B cell (primary cell): ENCODE data around the gene TMEM130. TPM values are rescaled to one million over a fixed set of nuclear protein-coding genes. Genes with fewer than 3 reads are reported as not detected.

Experiments used
- ATAC-seq: fragments of 200-7000 bp; cut with Tn5 transposase; one replicate; pipeline ENCODE4 v1.10.0; 2021; ENCODE audit warnings: low read depth, mild to moderate bottlenecking, moderate number of reproducible peaks, moderate library complexity
- CTCF ChIA-PET: fragments of 350-600 bp; sonication (Branson Sonifier 250); formaldehyde crosslinking; loops from one replicate; lab custom pipeline; 2021; ENCODE audit warnings: antibody characterized with exemption, inconsistent platforms; lab: Charles Lee
- POLR2A ChIA-PET: fragments of 350-600 bp; sonication (Branson Sonifier 250); formaldehyde crosslinking; loops from one replicate; lab custom pipeline; 2021; ENCODE audit warnings: antibody characterized with exemption; lab: Charles Lee
- DNase-seq: peaks from one replicate; pipeline ENCODE4 v3.0.0; 2013
- H2AFZ ChIP-seq: 2 replicates; pipeline ENCODE4 v1.6.1; 2012; ENCODE audit warnings: mild to moderate bottlenecking, low read depth, low read length; ENCODE audit not compliant: insufficient read depth, poor library complexity, severe bottlenecking
- H3K27ac ChIP-seq, 2 donors: 1 replicate in 1 of 2; 2 replicates in 1 of 2; pipeline ENCODE4 v1.5.1; 2012 to 2013; ENCODE audit warnings: low read length in 2 of 2, mild to moderate bottlenecking in 2 of 2, moderate library complexity in 1 of 2
- H3K27me3 ChIP-seq, 4 experiments: fragments of 200-600 bp in 1 of 4; sonication (generic) in 1 of 4; replicated peaks in 1 of 4; 1 replicate in 2 of 4; 2 replicates in 2 of 4; pipeline versions ENCODE4 v1.6.1 to v1.7.0; 2013 to 2016; ENCODE audit warnings: low read length in 3 of 4, mild to moderate bottlenecking in 2 of 4, mixed read lengths in 1 of 4, moderate library complexity in 1 of 4; ENCODE audit not compliant: insufficient read depth in 4 of 4, control insufficient read depth in 3 of 4; ENCODE audit errors: control extremely low read depth in 1 of 4
- H3K36me3 ChIP-seq, 2 experiments: replicated peaks in 1 of 2; 1 replicate in 1 of 2; 2 replicates in 1 of 2; pipeline versions ENCODE4 v1.6.1 to v1.7.1; 2013; ENCODE audit warnings: low read length in 1 of 2; ENCODE audit not compliant: insufficient read depth in 2 of 2, control insufficient read depth in 1 of 2; ENCODE audit errors: control extremely low read depth in 1 of 2, extremely low read depth in 1 of 2
- H3K4me1 ChIP-seq, 2 donors: fragments of 200-600 bp in 1 of 2; sonication (generic) in 1 of 2; 1 replicate in 1 of 2; 2 replicates in 1 of 2; pipeline versions ENCODE4 v1.5.1 to v1.6.1; 2013 to 2017; ENCODE audit warnings: low read length in 2 of 2; ENCODE audit not compliant: control insufficient read depth in 2 of 2, insufficient read depth in 2 of 2
- H3K4me2 ChIP-seq: replicated peaks from 2 replicates; pipeline ENCODE3; 2012; ENCODE audit warnings: mild to moderate bottlenecking, low read depth, low read length; ENCODE audit not compliant: poor library complexity, severe bottlenecking
- H3K4me3 ChIP-seq, 5 experiments: fragments of 200-600 bp in 1 of 5; sonication (generic) in 1 of 5; 1 replicate in 3 of 5; 2 replicates in 2 of 5; pipeline versions ENCODE4 v1.5.1 to v1.7.0; 2011 to 2016; ENCODE audit warnings: low read length in 4 of 5, mild to moderate bottlenecking in 4 of 5, low read depth in 2 of 5, control low read depth in 1 of 5, moderate library complexity in 1 of 5; ENCODE audit not compliant: insufficient read depth in 1 of 5; ENCODE audit errors: control extremely low read depth in 1 of 5, extremely low read depth in 1 of 5
- H3K79me2 ChIP-seq: fragments of 200-600 bp; sonication (generic); one replicate; pipeline ENCODE4 v1.6.0; 2016; ENCODE audit warnings: low read length; ENCODE audit not compliant: control insufficient read depth, insufficient read depth
- H3K9ac ChIP-seq: fragments of 200-600 bp; sonication (generic); 2 replicates; pipeline ENCODE4 v1.6.1; 2017; ENCODE audit warnings: mild to moderate bottlenecking, low read length, moderate library complexity
- H3K9me3 ChIP-seq, 3 donors: one replicate each; pipeline versions ENCODE4 v1.6.1 to v1.7.1; 2013; ENCODE audit warnings: low read length in 2 of 3; ENCODE audit not compliant: control insufficient read depth in 2 of 3, insufficient read depth in 1 of 3; ENCODE audit errors: control extremely low read depth in 1 of 3
- H4K20me1 ChIP-seq: 2 replicates; pipeline ENCODE4 v1.6.0; 2012; ENCODE audit warnings: mild to moderate bottlenecking, low read length; ENCODE audit not compliant: insufficient read depth, control insufficient read depth, poor library complexity, severe bottlenecking
- H3K27ac Mint-ChIP-seq: one replicate; pipeline ENCODE4 v1.8.0; 2021; ENCODE audit warnings: mixed read lengths
- H3K27me3 Mint-ChIP-seq: one replicate; pipeline ENCODE4 v1.8.0; 2021; ENCODE audit warnings: mixed read lengths
- H3K4me1 Mint-ChIP-seq: one replicate; pipeline ENCODE4 v1.8.0; 2021; ENCODE audit warnings: mixed read lengths
- H3K4me3 Mint-ChIP-seq: one replicate; pipeline ENCODE4 v1.8.0; 2021; ENCODE audit warnings: mixed read lengths
- H3K9me3 Mint-ChIP-seq: one replicate; pipeline ENCODE4 v1.8.0; 2022; ENCODE audit warnings: mixed read lengths; ENCODE audit not compliant: insufficient read depth
- EZH2 ChIP-seq: IDR thresholded peaks from 2 replicates; pipeline ENCODE4 v1.6.1; 2012; ENCODE audit warnings: borderline replicate concordance, low read depth, mild to moderate bottlenecking, moderate library complexity, low read length; ENCODE audit not compliant: insufficient read depth, poor library complexity, severe bottlenecking
- WGBS: methylation state at CpG from one replicate; pipeline ENCODE4 v1.1.5; 2013; ENCODE audit warnings: missing lambda C conversion rate; ENCODE audit not compliant: insufficient coverage; 5-methylcytosine and 5-hydroxymethylcytosine counted together
- intact Hi-C: fragments of 100-400 bp; cut with micrococcal nuclease; formaldehyde crosslinking; loops from one replicate; pipeline ENCODE4 v1.10.0; 2022
- polyA plus RNA-seq: library from polyadenylated mRNA; depleted of rRNA; stranded (reverse); fragments of >200 nt; gene quantifications from 2 replicates; pipeline ENCODE4 v1.2.3, GENCODE V29; 2012
- total RNA-seq, 2 donors: library from RNA; stranded (reverse); fragments of 120-200 nt in 1 of 2; gene quantifications; 1 replicate in 1 of 2; 2 replicates in 1 of 2; pipeline versions ENCODE4 v1.2.3 to v1.2.4, GENCODE V29; 2013 to 2022
- TF ChIP-seq, protein P1 (sequence below): fragments of 200-600 bp; IDR thresholded peaks from one replicate; pipeline ENCODE4 v1.8.0; 2022; ENCODE audit warnings: antibody characterized with exemption, mild to moderate bottlenecking

TMEM130 gene
- total and polyA plus RNA-seq, 2 donors (not counting 1 experiment from before 2014, with no cell fraction given): 0.20 TPM; not detected in 1

DNA sequence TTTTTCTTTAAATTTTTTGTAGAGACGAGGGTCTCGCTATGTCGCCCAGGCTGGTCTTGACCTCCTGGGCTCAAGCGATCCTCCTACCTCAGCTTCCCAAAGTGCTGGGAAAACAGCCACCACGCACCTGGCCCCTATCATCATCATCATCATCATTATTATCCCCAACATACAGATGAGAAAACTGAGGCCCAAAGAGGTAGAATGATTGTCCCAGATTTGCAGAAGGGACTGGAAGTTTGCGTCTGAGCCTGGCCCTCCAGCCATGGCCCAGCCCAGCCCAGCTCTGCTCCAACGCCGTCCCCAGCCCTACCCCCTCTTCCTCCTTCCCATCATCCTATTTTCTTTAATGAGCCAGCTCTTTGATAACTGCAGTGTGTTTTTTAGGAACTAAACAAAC lies 34.9 kb downstream of the TMEM130 start:
- DNase-seq (no peak), ATAC-seq (no peak)
- H3K9me3 ChIP-seq: peaks cover 0 to 5% (median 0%) of the 10 kb centered on the region in 3 donors
- H3K9ac ChIP-seq: no peak overlapping the region
- Mint-ChIP-seq H3K27ac (no peak overlapping the region), H3K4me3 (no peak overlapping the region), H3K9me3 (no peaks in the 10 kb centered on the region), H3K4me1 (no peaks in the 10 kb centered on the region), H3K27me3 (peaks cover 24% of the 10 kb centered on the region)
- H3K27me3 ChIP-seq: peaks cover 0 to 3% (median 0%) of the 10 kb centered on the region in 4 experiments
- H3K36me3 ChIP-seq: no peaks in the 10 kb centered on the region
- no peaks in the 10 kb centered on the region for H4K20me1 ChIP-seq
- ChIA-PET POLR2A (no interaction called here), CTCF (interaction anchor here (1.0 to 1.9 kb wide), 3 partner anchors 12 to 402 kb away, joined by 3 to 5 read pairs (median 4); no protein-coding TSS in a partner anchor)
- H3K27ac ChIP-seq: no peak overlapping the region
- TF ChIP-seq EZH2: no peak
- TF ChIP-seq, protein P1, sequence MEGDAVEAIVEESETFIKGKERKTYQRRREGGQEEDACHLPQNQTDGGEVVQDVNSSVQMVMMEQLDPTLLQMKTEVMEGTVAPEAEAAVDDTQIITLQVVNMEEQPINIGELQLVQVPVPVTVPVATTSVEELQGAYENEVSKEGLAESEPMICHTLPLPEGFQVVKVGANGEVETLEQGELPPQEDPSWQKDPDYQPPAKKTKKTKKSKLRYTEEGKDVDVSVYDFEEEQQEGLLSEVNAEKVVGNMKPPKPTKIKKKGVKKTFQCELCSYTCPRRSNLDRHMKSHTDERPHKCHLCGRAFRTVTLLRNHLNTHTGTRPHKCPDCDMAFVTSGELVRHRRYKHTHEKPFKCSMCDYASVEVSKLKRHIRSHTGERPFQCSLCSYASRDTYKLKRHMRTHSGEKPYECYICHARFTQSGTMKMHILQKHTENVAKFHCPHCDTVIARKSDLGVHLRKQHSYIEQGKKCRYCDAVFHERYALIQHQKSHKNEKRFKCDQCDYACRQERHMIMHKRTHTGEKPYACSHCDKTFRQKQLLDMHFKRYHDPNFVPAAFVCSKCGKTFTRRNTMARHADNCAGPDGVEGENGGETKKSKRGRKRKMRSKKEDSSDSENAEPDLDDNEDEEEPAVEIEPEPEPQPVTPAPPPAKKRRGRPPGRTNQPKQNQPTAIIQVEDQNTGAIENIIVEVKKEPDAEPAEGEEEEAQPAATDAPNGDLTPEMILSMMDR: no peak
- H3K79me2 ChIP-seq: no peaks in the 10 kb centered on the region
- 84% methylated on average over 6 of the region's 8 CpGs for WGBS
- no peak overlapping the region for H3K4me2 ChIP-seq
- no peaks in the 10 kb centered on the region for H3K4me1 ChIP-seq
- intact Hi-C loops: no loop called here
- no peak overlapping the region for H3K4me3 ChIP-seq
- H2AFZ ChIP-seq: no peak overlapping the region

DNA sequence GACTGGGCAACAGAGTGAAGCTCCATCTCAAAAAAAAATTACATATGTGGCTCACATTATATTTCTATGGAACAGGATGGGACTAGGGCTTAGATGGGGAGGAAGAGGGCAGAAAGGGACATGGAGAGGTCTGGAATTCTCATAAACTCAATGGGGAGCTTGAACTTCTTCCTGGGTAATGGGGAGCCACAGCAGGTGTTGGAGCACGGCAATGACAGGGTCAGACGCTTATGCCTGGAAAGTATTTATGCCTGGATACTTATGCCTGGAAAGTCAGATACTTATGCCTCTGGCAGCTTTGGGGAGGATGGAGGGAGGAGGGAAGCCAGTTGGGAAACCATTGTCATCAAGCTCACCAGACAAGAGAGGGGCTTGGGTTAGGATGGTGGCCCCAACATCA lies 36.8 kb downstream of the TMEM130 start:
- H2AFZ ChIP-seq: no peak overlapping the region
- H3K9me3 ChIP-seq: peaks cover 0 to 5% (median 0%) of the 10 kb centered on the region in 3 donors
- H3K4me3 Mint-ChIP-seq: no peak overlapping the region
- intact Hi-C loops: no loop called here
- POLR2A ChIA-PET: no interaction called here
- H3K27ac ChIP-seq: no peak overlapping the region
- no peaks in the 10 kb centered on the region for H3K79me2 ChIP-seq
- no peak for DNase-seq
- no peaks in the 10 kb centered on the region for H4K20me1 ChIP-seq
- H3K27ac Mint-ChIP-seq: no peak overlapping the region
- ATAC-seq: no peak
- no peaks in the 10 kb centered on the region for H3K4me1 Mint-ChIP-seq
- 100% methylated on average over 1 of the region's 2 CpGs for WGBS
- H3K9ac ChIP-seq: no peak overlapping the region
- H3K4me2 ChIP-seq: no peak overlapping the region
- TF ChIP-seq EZH2: no peak
- TF ChIP-seq, protein P1: no peak
- no peaks in the 10 kb centered on the region for H3K4me1 ChIP-seq
- H3K27me3 ChIP-seq: peaks cover 0 to 3% (median 0%) of the 10 kb centered on the region in 4 experiments
- peaks cover 23% of the 10 kb centered on the region for H3K27me3 Mint-ChIP-seq
- no peaks in the 10 kb centered on the region for H3K36me3 ChIP-seq
- CTCF ChIA-PET: interaction anchor here (4.3 kb wide), 1 partner anchor 9 kb away, joined by 34 read pairs; no protein-coding TSS in a partner anchor
- H3K4me3 ChIP-seq: no peak overlapping the region
- no peaks in the 10 kb centered on the region for H3K9me3 Mint-ChIP-seq
